A172 (cell line): ENCODE measurements around the gene RFX8. TPM values are rescaled to one million over a fixed set of nuclear protein-coding genes. Genes with fewer than 3 reads are reported as not detected.
"Not testable (repeated sequence)": the region's sequence is repeated elsewhere in the genome, so short reads cannot be mapped to it uniquely, and the experiment has no call there.

Experiments
- DNase-seq: peaks from one replicate; pipeline ENCODE4 v3.0.0-alpha.2; 2015; ENCODE audit warnings: low spot score
- total RNA-seq: library from RNA; depleted of rRNA; stranded (reverse); fragments of >200 nt; shearing (Covaris generic); gene quantifications from 2 replicates; pipeline ENCODE4 v1.2.3, GENCODE V29; 2014

RFX8 gene
- total RNA-seq, 1 experiment from 2014 or later, result not detected

DNA sequence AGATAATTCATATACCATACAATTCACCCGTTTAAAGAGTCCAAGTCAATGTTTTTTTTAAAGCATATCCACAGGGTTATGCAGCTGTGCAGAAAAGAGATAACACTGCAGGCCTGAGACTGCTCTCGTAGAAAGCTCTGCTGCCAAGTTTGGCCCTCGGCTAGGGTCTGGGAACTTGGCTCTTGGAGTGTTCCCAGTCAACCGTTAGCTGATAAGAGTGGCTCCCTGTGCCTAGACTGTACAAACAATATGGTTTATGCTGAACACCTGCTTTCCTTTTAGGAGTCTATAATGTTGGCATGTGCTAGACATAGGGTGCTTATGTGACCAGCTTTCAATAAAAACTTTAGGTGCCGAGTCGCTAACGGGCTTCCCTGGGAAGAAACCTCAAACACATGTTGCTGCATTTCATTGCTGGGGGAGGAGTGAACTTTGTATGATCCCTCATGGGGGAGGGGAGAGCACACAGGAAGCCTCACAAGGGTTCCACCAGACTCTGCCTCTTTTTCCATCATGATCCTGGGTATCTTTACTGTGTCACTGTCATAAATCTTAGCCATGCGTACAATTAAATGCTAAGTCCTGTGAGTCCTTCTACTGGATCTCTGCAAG, 34.7 kb downstream of the RFX8 start:
- DNase-seq, result no peak

DNA sequence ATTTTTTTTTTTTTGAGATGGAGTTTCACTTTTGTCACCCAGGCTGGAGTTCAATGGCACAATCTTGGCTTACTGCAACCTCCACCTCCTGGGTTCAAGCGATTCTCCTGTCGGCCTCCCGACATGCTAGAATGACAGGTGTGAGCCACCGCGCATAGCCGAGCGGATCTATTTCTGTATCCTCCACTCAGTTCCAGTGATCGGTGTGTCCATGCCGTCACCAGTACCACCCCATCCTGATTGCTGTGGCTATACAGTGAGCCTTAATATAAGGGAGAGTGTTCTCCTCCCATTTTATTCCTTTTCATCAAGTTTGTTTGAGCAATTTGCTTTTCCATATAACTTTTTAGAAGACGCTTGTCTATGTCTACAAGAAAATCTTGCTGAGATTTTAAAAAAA, 35.2 kb downstream of the RFX8 start:
- no peak for DNase-seq

DNA sequence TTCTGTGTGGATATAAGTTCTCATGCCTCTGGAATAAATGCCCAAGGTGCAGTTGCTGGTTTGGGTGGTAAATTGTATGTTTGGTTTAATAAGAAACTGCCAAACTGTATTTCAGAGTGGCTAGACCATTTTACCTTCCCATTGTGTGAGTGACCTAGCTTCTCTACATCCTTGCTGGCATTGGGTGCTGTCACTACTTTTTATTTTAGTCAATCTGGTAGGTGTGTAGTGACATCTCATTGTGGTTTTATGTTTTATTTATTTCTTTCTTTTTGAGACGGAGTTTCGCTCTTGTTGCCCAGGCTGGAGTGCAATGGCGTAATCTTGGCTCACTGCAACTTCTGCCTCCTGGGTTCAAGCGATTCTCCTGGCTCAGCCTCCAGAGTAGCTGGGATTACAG, 36.4 kb downstream of the RFX8 start:
- DNase-seq, result not testable (repeated sequence)

DNA sequence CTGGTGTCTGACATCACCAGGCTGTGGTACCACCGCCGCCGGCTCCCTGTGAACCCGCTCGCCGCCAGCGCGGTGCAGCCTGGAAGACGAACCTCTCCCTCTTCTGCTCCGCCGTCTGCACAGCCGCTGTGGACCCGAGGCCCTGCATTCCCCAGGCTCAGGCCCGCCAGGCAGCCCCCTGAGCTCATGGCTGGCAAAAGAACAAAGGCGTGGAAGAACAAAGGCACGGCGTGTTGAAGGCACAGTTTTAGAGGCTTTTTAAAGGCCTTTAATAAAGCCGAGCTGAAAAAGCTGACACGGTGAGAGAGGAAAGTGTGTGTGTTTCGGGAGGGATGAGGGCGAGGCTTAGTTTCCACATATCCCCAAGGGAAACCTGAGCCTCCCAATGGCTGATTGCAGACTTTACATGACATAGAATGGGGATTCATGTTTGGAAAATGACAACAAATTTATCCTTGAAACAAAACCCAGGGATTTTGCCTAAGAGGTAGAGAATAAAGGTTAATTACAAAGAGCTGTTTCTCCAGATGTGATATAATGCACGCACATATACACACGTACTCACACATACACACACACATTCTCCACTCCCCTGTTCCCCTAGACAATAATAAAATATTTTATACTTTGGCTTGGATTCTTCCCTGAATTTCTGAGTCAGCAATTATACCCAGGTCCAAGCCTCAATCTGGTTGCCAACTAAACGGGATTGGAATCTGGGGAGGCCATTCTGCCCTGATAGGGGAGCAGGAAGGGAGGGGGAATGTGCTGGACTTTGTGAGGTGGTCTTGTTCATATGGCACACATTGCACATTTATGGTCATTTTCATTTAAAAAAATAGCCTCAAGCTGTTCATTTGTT, 39.7 kb downstream of the RFX8 start:
- DNase-seq, result no peak

DNA sequence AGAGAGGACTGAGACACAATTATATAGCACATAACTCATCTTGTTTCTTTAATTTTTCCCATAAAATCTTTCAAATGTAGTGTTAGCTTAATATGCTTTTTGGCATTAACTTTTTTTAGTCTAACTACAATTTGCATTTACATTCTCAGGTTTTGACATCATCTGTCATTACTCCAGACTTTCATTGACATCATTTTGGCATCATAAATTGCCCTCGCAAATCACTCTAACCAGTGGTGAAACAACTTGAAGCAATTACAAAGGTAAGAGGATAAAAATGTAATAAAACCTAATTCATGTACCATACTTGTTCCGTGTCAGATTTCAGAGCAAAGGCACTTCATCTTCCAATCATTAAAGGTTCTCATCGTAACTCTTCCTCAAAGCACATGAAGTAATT, 41.4 kb downstream of the RFX8 start:
- DNase-seq, result no peak

DNA sequence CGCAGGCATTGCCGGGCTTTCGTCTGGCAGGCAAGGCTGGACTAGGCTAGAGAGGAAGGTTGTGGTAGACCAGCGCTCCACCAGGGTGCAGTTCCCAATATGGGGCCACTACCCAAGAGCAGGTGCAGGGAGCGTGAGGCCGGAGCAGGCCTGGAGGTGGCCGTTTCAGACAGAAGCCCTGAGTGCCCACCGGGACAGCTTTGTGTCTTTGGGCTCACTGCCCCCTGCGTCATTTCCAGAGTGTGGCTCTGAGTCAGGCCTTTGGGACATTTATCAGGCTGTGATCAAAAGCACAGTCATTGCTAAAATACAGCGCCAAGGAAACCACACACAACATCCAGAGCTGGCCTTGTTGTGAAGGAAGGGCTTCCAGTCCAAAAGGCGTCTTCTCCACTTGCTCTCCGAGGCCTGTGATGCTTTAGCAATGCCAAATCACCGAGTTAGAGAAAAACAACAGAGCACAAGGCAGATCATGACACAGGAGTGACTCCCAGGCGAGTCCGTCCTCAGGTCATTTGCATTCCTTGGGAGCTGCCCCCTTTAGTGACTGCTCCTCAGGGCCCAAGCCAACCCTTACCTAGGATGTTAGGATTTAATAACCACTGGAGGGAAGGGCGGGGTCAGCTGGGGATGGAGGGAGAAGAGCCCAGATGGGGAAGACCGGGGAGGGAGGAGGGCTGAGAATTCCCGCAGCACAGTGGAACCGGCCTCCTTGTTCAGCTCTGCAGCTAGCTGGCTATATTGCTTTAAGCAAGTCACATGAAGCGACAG, 42.3 kb downstream of the RFX8 start:
- no peak for DNase-seq

DNA sequence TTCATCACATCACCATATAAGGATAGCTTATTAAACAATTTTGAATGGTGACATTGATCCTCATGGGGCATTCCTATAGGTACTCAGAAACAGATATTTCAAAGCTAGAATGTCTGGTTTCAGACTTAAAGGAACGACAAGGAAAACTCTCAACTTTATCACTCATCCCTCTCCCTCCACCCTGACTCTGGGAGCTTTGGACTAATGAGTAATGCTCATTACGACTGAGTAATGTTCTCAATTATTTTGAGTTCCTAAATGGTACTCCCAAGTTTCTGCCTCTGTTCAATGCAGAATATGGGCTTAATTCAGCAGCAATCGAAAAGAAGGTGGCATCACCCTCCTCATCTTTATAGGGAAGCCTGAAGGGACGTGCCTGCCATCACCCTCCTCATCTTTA, 43.4 kb downstream of the RFX8 start:
- DNase-seq, result no peak

DNA sequence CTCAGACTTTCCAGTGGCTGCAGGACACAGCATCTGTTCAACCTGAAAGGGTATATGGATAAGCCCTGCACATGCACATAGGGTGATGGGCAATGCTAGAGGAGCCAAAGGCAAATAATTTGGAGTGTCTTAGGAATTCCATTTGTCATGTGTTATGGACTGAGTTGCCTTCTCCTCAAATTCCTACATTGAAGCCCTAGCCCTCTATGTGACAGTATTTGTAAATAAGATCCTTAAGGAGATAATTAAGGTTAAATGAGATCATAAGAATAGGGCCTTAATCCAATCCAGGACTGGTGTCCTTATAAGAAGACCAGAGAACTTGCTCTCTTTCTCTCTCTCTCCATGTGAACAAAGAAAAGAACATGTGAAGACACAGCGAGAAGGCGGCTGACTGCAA, 44.8 kb downstream of the RFX8 start:
- DNase-seq, result no peak

DNA sequence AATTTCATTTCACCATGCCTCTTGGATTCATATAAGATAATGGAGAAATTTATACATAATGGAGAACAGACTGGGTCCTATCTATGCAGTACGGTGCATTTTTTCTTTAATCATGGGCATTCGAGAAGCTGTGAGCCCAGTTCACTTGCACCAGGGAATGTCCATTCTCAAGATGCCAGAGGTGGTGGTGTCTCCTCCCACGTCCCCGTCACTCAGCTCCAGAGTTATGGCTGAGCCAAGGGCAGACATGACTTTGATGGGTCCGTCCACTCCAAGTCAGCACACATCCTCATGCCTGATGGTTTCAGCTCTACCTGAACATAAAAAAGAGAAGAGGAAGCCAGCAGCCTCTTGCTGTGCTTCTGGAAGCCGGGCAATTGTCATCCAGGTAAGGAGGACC, 45.5 kb downstream of the RFX8 start:
- no peak for DNase-seq

DNA sequence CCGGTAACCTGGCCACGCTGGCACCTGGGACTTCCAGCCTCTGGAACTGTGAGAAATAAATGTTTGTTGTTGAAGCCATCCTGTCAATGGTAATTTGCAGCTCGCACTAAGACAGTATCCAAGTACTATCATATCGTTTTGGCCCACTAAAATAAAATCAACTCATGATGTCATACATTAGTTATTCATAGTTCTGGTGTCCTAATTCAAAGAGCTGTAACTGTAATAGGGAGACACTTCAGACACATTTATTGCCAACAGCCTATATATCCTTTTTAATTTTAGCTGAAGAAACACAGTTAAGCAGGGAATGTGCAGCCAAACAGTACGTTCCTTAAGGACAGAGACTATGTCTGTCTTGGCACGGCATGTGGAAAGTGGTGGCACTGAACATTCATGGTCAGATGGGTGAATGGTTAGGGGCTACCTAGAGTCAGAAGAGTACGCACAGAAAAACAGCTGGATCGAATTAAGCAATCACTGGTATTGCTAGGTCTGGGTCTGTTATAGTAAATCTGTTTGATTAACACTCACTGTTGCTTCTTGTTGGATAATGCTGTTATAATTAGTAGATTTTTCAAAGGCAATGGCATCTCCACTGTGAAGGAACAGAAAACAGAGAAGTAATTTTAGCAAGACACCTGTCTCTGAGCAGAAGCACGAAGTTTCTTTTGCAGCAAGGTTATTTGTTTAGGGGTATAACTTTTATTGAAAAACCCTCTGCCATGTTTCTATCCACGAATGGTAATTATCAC, 46.3 kb downstream of the RFX8 start:
- DNase-seq, result no peak

DNA sequence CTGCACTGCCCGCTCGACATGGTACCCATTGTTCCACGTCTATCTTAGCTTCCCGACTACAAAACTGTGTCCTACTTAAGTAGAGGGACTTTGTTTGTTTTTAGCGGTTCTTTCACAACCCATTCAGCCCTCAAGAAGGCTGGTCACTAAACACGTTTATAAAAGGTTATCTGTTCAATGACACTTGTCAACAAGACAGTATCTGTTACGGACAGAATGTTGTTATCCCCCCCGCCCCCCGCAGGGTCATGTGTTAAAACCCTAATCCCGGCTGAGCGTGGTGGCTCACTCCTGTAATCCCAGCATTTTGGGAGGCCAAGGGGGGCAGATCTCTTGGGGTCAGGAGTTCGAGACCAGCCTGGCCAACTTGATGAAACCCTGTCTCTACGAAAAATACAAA, 47.2 kb downstream of the RFX8 start:
- no peak for DNase-seq

DNA sequence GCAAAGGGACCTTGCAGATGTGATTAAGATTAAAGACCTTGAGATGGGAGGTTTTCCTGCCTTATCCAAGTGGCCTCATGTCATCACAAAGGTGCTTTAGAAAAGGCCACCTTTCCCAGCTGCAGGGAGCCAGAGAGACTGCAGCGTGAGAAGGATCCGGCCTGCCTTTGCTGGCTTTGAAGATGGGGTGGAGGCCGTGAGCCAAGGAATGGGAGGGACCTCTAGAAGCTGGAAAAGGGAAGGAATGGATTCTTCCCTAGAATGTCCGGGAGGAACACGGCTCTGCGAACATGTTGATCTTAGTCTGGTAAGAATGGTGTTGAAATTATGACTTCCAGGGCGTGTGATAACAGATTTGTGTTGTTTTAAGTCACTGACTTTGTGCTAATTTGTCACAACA, 47.7 kb downstream of the RFX8 start:
- no peak for DNase-seq

DNA sequence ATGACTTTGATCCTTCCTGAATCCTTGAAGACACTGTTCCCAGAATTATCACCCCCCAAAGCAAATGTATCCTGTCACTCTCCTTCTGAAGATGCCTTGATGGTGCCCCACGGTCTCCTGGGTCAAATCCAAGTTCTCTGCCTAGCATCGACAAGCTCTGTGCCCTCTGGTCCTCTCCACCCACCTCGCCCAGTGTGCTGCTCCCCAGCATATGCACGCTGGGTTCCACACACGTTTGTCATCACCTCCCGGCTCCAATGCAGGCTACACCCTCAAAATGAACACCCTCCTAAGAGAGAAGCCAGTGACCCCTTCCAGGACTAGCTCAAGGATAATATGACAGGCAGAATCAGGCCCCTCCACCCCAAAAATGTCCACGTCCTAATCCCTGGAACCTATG, 48.1 kb downstream of the RFX8 start:
- no peak for DNase-seq

DNA sequence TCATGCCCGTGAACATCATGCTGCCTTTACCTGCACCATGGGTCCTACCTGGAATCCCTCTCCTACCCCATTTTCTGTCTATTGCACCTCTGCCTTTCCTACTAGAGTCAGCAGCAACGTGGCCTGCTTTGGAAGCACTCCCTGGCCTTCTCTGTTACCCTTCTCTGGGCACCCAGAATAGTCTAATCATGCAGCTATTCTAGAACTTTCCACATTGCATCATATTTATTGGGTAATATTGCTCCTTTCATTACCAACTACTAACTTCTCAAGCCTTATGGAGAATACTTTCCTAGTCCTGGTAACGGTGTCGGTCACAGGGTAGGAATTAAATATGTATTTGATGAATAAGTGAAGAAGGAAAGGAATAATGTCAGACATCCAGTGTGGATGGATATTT, 54.3 kb downstream of the RFX8 start:
- DNase-seq, result no peak

DNA sequence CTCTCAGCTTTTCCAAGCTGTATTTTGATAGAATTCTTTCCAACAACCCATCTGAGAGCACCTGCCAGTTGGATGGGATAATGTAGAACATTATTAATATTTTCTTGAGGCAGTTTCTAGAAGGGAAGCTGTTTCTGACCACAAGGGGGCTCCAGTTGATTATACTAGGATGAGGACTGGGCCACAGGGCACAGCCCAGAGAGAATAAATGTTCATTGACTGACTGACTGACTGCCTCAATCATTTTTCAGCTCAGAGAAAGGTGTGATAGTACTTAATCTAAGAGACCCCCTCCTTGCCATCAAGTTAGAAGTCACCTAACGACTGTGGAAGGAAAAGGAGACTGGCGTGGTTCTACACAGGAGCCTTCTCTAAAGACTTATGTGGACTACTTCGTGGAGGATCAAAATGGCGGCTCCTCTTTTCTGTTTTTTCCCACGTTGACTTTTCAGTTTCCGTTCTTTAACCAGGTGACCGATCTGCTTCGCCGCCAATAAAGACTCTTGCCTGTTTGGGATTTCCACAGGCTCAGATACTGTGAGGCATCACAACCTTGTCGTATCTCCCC, 55.7 kb downstream of the RFX8 start:
- DNase-seq, result peak; percentile 68

DNA sequence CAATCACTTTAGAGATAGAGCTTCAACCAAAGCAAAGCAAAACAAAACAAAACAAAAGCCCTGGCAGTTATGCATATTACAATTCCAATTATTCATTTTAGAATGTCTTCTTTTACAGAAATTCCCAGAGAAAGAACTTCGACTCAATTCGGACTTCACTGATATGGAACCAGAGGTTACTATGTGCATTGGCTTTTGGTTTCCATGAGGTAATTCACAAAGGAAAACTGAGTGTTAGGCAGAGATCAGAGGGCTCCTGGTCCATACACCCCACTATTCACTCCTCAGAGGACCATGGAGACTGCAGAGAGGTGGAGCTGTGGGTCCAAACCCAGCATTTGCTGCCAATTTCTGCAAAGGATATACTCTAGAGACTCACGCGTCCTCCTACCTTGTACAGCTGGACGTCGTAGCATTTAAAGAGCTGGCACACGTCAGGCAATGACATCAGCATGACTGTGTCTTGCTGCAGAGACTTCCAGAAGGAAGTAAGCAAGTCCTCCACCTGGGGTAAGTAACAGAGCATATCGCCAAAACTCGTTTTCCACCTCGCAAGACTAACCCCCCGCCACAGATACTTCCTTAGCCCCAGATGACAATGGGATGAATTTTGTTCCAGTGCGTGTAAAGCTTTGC, 56.3 kb downstream of the RFX8 start:
- DNase-seq, result no peak

DNA sequence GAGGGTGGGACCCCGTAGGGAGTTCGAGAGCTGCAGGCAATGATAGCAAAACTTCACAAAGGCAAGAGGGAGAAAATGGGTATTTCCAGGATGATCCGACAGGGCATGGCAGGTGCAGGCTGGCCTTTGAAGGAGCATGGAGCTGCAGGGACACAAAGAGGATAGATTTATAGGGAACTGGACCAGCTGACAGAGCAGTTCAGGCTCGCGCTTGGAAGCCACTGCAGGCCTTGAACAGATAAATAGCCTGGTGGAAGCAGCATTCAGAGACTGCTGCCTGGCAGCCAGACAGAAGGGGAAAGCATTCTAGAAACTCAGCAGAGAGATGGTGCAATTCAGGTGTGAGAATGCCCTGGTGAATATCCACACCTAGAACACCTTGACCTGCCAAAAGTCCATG, 58.3 kb downstream of the RFX8 start:
- DNase-seq, result no peak

DNA sequence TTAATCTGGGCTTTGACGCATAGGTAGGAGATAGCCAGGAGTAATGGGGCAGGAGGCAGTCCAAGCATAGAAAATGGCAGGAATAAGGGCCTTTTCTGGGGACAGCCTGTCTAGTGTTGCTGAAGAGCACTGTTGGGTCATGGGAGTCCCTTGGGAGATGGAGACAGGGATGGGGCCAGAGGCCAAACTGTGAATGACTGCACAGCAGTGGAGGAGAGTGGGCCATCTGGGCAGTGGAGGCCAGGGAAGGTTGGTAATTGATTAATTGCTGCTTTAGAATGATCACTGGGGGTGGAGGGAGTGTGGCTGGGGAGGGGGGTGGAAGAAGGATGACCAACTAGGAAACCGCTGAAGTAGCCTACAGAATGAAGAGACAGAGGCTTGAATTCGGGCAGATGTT, 59.0 kb downstream of the RFX8 start:
- DNase-seq, result no peak

DNA sequence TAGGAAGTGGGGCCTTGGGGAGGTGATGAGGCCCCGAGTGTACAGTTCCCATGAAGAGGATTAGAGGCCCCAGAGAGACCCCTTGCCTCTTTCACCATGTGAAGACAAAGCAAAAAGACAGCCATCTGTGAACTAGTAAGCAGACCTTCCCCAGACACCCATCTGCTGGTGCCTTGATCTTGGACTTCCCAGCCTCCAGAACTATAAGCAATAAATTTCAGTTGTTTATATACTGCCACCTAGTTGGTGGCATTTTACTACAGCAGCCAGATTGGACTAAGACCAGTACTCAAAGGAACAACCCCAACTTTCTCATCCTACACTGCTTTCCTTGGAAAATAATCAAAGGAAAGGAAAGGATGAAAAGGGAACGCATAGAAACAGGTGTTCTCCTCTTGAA, 59.7 kb downstream of the RFX8 start:
- DNase-seq, result no peak

DNA sequence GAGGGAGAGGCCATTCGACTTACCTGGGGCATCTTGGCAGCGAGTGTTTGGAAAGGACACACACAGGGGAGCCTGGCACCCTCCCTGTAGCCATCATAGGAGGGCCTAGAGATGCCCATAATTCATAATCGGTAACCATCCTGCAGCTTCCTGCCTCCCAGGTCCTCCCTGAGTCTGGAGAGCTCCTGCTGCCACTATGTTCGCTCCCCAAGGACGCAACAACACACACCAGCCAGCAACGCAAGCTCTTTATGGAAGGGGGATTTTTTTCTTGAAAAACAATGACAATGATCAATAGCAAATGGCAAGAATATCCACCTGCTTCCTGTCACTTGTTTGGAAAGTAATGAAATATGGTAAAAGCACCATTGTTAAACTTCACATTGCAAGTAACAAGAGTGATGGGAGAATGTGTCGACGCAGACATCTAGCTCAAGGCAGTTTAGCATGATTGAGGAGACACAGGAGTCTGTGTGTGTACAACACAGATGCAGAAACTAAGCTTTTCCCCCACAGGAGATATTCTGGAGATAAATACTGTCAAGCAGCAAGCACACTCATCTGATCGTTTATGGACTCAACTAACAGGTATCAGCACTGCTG, 62.7 kb downstream of the RFX8 start:
- no peak for DNase-seq

DNA sequence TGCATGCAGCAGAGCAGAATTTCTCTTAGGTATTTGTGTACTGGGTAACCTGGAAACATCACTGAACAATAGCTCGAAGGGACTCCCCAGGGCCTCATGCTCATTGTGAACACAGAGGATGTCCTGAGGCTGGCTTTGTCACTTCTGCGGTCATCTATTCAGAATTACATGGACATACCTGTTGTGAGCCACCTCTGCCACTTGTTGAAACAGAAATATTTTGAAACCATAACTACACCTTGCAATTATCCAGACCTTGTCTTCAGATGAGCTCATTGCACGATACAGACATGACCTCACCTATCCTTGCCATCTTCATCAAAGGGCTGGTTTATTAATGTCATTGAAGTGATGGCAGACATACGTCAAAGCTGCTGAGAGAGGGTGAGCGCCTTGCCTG, 64.2 kb downstream of the RFX8 start:
- no peak for DNase-seq
